Thoracic aorta (tissue), 2 donors: ENCODE measurements around the gene HPS6. TPM values are rescaled to one million over a fixed set of nuclear protein-coding genes. Genes with fewer than 3 reads are reported as not detected.

ENCODE experiments used
- ATAC-seq: fragments of 150-250 bp; one replicate; pipeline ENCODE4 v1.8.0; 2017; ENCODE audit warnings: low read depth; ENCODE audit not compliant: insufficient number of reproducible peaks, low FRiP score
- DNase-seq: peaks from one replicate; pipeline ENCODE4 v3.0.0-alpha.2; 2020; ENCODE audit warnings: low spot score
- H3K27ac ChIP-seq, 2 donors: fragments of 200-600 bp; sonication (generic); 1 replicate in 1 of 2; 2 replicates in 1 of 2; pipeline ENCODE4 v1.5.1; 2016; ENCODE audit warnings: mild to moderate bottlenecking in 2 of 2, moderate library complexity in 2 of 2
- H3K27me3 ChIP-seq: fragments of 200-600 bp; sonication (generic); replicated peaks from 2 replicates; pipeline ENCODE4 v1.6.0; 2016; ENCODE audit warnings: mild to moderate bottlenecking; ENCODE audit not compliant: insufficient read depth
- H3K36me3 ChIP-seq: fragments of 200-600 bp; sonication (generic); one replicate; pipeline ENCODE4 v1.5.1; 2016
- H3K4me1 ChIP-seq, 2 donors: fragments of 200-600 bp; sonication (generic); 1 replicate in 1 of 2; 2 replicates in 1 of 2; pipeline versions ENCODE4 v1.5.1 to v1.6.0; 2016; ENCODE audit warnings: low read depth in 2 of 2, mild to moderate bottlenecking in 1 of 2; ENCODE audit not compliant: control insufficient read depth in 1 of 2
- H3K4me3 ChIP-seq: fragments of 200-600 bp; sonication (generic); 2 replicates; pipeline ENCODE4 v1.5.1; 2016; ENCODE audit warnings: mild to moderate bottlenecking
- H3K9me3 ChIP-seq: fragments of 200-600 bp; sonication (generic); 2 replicates; pipeline ENCODE4 v1.5.1; 2016
- CTCF ChIP-seq: fragments of 200-600 bp; sonication (generic); IDR thresholded peaks from one replicate; pipeline ENCODE4 v1.5.1; 2019; ENCODE audit warnings: antibody characterized with exemption
- total RNA-seq, 2 donors: library from RNA; depleted of rRNA; stranded (reverse); fragments of >200 nt; gene quantifications; one replicate each; pipeline versions ENCODE4 v1.1.0 to v1.2.3, GENCODE V29; 2016

HPS6 gene
- total RNA-seq, 2 donors from 2014 or later, result 21.8 to 22.3 TPM

GRCh38 chr10:102065561-102066398 lies 631 bp downstream of the HPS6 start:
- Histone ChIP-seq H3K27me3 (no peaks in the 10 kb centered on the region), H3K4me3 (peak overlapping the region; percentile 98), H3K27ac (peak overlapping the region; percentile 93 to 97), H3K9me3 (no peaks in the 10 kb centered on the region), H3K36me3 (peaks cover 5% of the 10 kb centered on the region), H3K4me1 (peaks cover 18 to 42% of the 10 kb centered on the region in 2 donors)
- TF ChIP-seq CTCF, result no peak
- ATAC-seq, result peak; percentile 4
- no peak for DNase-seq

DNA sequence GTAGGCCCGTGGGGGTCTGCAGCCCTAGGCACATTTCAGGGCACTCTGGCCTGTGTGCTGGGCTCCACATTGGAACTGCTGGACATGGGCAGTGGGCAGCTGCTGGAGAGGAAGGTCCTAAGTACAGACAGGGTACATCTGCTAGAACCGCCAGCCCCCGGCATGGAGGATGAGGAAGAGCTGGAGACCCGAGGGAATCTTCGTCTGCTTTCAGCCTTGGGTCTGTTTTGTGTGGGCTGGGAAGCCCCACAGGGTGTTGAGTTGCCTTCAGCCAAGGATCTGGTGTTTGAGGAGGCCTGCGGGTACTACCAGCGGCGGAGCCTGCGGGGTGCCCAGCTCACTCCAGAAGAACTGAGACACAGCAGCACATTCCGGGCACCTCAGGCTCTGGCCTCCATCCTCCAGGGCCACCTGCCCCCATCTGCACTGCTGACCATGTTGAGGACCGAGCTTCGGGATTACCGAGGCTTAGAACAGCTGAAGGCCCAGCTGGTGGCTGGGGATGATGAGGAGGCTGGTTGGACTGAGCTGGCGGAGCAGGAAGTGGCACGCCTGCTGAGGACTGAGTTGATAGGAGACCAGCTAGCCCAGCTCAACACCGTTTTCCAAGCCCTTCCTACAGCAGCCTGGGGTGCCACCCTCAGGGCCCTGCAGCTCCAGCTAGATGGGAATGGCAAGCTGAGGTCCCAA lies 1.4 kb downstream of the HPS6 start:
- H3K27me3 ChIP-seq, result no peaks in the 10 kb centered on the region
- peaks cover 5% of the 10 kb centered on the region for H3K36me3 ChIP-seq
- peak overlapping the region; percentile 1 to 97 for H3K27ac ChIP-seq
- H3K4me3 ChIP-seq, result peak overlapping the region; percentile 98
- H3K9me3 ChIP-seq, result no peaks in the 10 kb centered on the region
- no peak for TF ChIP-seq CTCF
- DNase-seq, result no peak
- H3K4me1 ChIP-seq, result peaks cover 18 to 42% of the 10 kb centered on the region in 2 donors
- no peak for ATAC-seq

DNA sequence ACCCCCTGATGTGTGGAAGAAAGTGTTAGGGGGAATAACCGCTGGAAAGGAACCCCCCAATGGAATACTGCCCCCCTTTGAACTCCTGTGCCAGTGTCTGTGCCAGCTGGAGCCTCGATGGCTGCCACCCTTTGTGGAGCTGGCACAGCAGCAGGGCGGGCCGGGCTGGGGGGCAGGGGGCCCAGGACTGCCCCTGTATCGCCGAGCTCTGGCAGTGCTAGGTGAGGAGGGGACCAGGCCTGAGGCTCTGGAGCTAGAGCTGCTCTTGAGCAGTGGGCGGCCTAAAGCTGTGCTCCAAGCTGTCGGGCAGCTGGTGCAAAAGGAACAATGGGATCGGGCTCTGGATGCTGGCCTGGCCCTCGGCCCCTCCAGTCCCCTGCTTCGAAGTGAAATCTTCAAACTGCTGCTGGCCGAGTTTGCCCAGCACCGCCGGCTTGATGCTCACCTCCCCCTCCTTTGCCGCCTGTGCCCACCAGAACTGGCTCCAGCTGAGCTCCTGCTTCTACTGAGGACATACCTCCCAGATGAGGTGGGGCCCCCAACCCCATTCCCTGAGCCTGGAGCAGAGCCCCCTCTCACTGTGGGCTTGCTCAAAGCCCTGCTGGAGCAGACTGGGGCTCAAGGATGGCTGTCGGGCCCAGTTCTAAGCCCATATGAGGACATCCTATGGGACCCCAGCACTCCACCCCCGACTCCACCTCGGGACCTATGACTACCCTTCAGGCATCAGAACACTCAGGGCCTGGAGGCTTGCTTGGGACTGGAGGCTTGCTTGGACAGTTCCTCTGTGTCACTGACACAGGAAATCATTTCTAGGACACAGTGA lies 2.2 kb downstream of the HPS6 start:
- peak overlapping the region; percentile 98 for H3K4me3 ChIP-seq
- H3K36me3 ChIP-seq, result peaks cover 5% of the 10 kb centered on the region
- peaks cover 18 to 42% of the 10 kb centered on the region in 2 donors for H3K4me1 ChIP-seq
- no peaks in the 10 kb centered on the region for H3K9me3 ChIP-seq
- peak overlapping the region in 1 of 2 donors; percentile 1 for H3K27ac ChIP-seq
- no peaks in the 10 kb centered on the region for H3K27me3 ChIP-seq
- no peak for ATAC-seq
- DNase-seq, result no peak
- no peak for TF ChIP-seq CTCF

DNA sequence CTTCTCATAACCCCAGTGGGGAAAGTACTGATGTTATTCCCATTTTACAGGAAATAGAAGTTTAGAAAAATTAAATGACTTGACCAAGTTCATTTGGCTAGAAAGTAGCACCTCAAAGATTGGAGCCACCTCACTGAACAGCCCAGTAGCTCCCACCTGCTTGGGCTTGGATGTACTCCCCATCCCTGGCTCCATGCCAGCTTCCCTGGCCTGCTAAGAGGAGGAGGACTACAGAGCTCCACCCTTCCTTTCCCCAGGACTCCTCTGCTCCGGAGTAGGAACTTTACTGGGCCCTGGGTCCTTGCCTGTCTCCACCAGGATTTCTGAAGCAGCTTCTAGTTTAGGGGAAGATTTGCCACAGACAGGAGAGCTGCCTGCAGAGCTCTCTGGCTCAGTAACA lies 3.1 kb downstream of the HPS6 start:
- no peak for DNase-seq
- Histone ChIP-seq H3K4me1 (peaks cover 18 to 42% of the 10 kb centered on the region in 2 donors), H3K27ac (no peak overlapping the region)

More for the DNA sequence above, 3.1 kb downstream of the HPS6 start:
- ATAC-seq, result no peak
- Histone ChIP-seq H3K4me3 (no peak overlapping the region), H3K27me3 (no peaks in the 10 kb centered on the region), H3K9me3 (no peaks in the 10 kb centered on the region), H3K36me3 (peaks cover 5% of the 10 kb centered on the region)
- TF ChIP-seq CTCF, result no peak
